RPMI7951 (cell line): ENCODE measurements around the gene IGSF21. TPM values are rescaled to one million over a fixed set of nuclear protein-coding genes. Genes with fewer than 3 reads are reported as not detected.
"Not testable (repeated sequence)": the region's sequence is repeated elsewhere in the genome, so short reads cannot be mapped to it uniquely, and the experiment has no call there.

ENCODE experiments used
- DNase-seq: peaks from one replicate; pipeline ENCODE4 v3.0.0-alpha.2; 2012; ENCODE audit warnings: low read depth
- total RNA-seq: library from RNA; depleted of rRNA; stranded (reverse); fragments of >200 nt; shearing (Covaris generic); gene quantifications from 2 replicates; pipeline ENCODE4 v1.2.3, GENCODE V29; 2014

Gene IGSF21
- total RNA-seq, 1 experiment from 2014 or later, result not detected

- no peak for DNase-seq
Measured at GRCh38 chr1:18144916-18145647, 37.5 kb downstream of the IGSF21 start.

DNA sequence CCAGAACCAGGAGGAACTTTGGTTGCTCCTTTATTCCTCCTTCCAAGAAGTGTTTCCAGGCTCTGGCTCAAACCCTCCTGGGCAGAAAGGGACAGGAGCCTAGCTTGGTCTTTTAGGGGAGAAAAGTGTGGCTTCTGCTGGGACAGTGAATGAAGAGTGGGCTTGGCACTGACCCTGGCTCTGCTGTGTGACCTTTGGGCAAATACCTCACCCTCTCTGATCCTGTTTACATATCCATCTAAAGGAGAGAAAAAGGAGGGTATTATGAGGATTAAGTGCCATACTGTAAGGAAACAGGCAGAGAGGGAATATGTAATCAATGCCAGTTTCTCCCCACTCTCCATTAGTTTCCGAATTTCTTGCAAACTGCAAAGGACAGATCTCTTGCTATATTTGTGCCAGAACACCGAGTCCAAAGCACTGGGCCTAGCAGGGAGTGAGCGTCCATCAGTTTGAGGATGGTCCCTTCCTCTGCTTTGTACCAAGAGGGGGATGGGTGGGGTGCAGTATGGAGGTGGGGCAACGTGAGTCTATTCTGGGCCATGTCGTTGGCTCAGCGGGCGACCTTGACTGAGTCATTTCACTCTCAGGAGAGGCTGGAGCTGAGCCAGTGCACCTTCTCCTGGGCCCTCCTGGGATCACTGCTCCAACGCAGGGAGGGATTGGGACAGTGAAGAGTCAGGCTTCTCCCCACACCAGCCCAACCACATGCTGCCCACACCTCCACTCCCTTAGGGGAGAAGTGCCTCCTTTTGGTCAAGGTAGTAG lies 38.4 kb downstream of the IGSF21 start:
- no peak for DNase-seq

DNA sequence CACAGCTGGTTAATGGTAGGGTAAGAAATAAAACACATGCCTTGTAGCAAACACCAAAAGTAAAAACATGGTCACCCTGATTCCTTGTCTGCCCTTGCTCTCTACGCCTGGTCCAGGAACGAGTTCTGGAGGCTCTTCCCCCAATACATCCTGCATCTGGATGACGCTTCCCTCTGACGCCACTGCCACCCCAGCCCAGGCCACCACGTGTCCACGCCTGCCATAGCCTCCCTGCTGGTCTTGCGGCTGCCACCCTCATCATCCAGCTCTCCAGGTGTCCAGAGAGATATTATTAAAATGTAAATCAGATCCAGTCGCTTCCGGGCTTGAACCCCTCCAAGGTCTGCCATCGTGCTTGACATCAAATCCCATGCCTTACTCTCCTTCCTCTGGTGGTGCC lies 39.3 kb downstream of the IGSF21 start:
- DNase-seq, result no peak

GRCh38 chr1:18147672-18148071 lies 40.1 kb downstream of the IGSF21 start:
- DNase-seq, result no peak

- no peak for DNase-seq
Measured at GRCh38 chr1:18148461-18148860, 40.9 kb downstream of the IGSF21 start.

DNA sequence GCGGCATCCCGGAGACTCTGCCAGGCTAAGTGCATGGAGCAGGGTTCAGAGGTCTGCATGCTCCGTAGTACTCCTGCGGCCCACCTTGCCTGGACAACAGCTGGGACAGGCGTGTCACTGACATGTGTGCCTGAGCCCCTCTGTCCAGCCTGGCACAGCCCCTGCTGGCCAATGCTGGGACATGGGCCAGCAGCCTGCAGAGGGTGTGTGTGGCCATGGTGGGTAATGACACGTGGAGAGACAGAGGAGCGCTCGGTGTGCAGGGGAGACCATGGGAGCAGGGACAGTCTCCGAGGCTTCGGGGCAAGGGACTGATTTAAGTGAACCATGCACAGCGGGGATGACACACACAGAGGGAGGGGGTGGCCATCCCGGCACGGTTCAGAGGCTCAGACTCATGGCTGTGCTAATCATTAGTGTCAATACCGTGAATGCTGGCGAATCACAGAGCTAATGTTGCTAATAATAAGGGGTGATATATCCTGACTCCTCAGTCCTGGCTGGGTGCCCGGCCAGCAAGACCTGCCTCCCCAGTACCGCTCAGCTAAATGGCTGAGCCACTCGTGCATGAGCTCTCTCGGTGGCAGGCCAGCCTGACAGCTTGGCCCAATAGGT lies 41.5 kb downstream of the IGSF21 start:
- DNase-seq, result no peak

- no peak for DNase-seq
Measured at GRCh38 chr1:18151436-18152122, 44.0 kb downstream of the IGSF21 start.

DNA sequence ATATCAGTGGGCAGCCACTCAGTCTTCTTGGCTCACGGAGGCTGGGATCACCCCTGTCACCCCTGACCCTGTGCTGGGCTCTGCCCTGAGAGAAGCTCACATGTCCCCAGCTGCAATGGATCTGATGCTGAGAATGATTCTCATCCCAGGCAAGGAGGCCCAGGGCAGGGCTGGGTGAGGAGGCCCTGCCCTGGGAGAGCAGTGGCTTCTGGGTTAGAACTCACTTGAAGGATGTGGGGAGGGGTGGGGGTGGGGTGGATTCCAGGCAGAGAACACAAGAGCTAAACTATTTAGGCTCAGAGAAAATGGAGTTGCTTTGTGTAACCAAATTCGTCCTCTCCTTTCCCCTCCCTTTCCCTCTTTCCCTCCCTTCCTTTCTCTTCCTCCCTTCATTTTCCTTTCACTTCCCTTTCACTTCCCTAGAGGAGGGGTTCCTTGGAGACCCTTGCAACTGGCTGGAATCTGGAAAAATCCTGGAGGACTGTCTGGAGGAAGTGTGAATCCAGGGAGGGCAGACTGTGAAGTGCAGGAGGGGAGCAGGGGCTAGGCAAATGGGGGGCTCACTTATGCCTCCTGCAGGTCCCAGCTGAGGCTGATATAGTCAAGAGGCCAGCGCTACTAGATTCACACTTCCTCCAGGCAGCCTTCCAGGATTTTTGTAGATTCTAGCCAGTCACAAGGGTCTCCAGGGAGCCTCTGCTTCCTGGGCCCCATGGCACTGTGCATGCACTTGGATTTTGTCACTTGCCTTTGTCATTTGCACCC lies 47.0 kb downstream of the IGSF21 start:
- no peak for DNase-seq

DNA sequence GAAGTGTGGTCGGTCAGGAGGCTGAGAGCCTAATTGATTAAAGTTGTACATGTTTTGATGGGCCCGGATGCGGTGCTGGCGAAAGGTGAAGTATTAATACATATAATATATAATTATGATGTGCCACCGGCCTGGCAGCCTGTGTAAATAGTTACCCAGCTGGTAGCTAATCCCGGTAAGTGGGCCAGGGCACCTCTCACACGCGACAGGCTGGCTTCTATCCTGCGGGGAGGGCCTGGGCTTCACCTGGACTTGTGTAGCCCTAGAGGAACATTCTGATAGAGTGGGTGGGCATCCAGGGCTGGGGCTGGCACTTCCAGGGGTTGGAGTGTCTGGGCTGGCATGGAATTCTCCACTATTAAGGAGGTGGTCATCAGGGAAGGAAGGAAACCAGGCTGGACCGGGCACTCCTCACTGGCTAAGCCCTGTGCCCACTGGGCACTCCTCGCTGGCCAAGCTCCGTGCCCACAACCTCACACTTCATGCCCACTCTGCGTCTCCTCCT lies 48.3 kb downstream of the IGSF21 start:
- DNase-seq, result no peak

- no peak for DNase-seq
Measured at GRCh38 chr1:18157352-18157751, 49.8 kb downstream of the IGSF21 start.

- DNase-seq, result no peak
Measured at GRCh38 chr1:18157968-18158367, 50.4 kb downstream of the IGSF21 start.

GRCh38 chr1:18158714-18159113 lies 51.1 kb downstream of the IGSF21 start:
- DNase-seq, result no peak

DNA sequence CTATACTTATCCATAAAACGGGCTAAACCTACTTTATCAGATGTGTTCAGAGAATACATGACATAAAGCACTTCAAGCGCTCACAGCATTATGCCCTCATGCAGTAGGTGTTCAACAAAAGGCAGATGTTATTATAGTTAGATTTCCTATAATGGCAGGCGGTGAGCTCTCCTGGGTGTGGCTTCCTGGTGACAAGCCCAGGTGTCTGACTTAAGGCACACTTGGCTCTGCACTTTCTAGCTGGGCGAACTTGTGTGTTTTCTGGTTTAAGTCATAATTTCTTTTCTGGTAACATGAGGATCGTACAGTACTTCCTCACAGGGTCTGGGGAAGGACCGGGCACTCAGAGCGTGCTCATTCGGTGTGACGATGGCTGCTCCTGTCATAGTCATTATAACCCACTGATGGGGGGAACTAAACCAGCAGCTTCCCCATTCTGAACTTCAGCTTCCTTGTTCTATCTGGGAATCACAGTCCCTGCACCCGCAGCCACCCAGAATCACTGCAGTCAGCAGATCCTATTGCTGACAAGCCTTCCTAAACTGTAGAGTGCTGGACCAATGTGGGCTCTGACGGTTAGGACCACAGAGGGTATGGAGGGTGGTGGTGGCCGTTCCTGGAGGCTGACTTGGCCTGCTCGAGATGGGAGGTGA lies 52.8 kb downstream of the IGSF21 start:
- DNase-seq, result no peak

DNA sequence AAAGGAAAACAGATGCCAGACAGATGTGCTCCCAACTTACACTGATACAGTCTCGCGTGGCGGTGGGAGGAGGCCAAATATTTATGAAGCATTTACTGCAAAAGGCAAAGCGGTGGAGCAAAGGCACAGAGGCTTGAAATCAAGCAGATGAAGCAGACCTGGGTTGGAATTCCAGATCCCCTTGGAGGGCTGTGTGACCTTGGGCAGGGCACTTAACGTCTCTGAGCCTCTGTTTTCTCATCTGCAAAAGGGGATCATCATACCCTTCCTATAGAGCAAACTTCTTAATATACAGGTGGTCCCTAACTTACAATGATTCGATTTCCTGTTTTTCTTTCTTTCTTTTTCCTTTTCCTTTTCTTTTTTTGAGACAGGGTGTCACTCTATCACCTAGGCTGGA lies 54.1 kb downstream of the IGSF21 start:
- DNase-seq, result no peak

DNA sequence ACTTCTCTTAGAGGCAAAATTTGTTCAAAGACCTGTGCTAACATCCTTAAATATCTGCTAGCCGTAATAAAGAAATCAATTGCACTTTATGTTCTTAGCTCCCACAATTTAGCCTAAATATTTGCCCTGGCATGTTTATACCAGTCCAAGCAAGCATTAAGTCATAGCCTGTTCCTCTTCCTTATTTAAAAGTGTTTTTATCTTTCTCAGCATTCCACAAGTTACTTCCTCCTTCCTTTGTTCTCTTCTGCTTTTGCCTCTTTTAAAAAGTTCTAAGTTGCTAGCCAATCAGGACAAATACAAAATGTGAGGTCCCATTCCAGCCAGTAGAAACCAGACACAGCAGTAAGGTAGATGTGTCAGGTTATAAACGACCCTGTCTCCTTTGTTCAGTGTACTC lies 58.0 kb downstream of the IGSF21 start:
- not testable (repeated sequence) for DNase-seq

DNA sequence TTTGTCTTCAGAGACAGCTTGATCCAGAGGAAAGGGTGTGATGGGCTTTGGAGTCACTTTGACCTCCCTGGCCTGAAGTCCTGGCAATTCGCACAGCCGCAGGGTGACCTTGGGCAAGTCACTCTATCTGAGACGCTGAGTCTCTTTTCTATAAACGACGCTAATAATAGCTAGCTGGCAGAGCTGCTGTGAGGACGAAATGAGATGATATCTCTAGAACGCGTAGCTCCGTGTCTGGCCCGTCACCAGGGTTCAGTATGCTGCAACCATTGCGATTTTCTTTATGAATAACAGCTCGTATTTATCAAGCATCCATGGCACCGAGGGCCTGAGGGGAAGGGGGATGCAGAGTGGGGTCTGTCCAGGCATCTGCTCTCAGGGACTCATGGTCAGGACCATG lies 58.7 kb downstream of the IGSF21 start:
- no peak for DNase-seq

- DNase-seq, result no peak
Measured at GRCh38 chr1:18166929-18167328, 59.3 kb downstream of the IGSF21 start.

DNA sequence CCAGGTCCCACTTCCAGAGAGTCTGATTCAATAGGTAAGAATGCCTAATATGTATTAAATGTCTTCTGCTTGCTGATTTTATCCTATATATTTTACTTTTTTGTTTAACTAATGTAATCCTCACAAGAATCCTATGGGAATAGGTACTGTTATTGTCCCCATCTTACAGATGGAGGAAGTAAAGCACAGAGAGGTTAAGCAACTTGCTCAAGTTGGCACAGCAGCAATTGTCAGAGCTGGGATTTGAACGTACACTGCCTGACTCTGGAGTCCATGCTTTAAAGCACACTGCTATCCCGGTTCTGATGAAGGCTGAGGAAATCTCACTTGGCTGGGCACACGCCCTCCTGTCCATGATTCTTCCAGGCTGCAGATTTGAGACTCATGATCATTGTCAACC lies 62.8 kb downstream of the IGSF21 start:
- DNase-seq, result no peak

- no peak for DNase-seq
Measured at GRCh38 chr1:18174037-18174436, 66.4 kb downstream of the IGSF21 start.

- DNase-seq, result no peak
Measured at GRCh38 chr1:18175051-18175450, 67.5 kb downstream of the IGSF21 start.
